Measurements from ENCODE around the gene CXCL1. TPM values are rescaled to one million over a fixed set of nuclear protein-coding genes. Genes with fewer than 3 reads are reported as not detected.

Gene CXCL1
- total and polyA plus RNA-seq, 2 donors (not counting 1 experiment from before 2014, with no cell fraction given): 1.4 to 1.5 TPM

GRCh38 chr4:73860917-73861316, 8.3 kb upstream of the CXCL1 start:
- Histone ChIP-seq H4K20me1 (ENCODE audit: control insufficient read depth, extremely low read depth, insufficient read depth, low read length) (no peaks in the 10 kb centered on the region), H3K27ac (ENCODE audit: insufficient read depth, low read length) (no peak overlapping the region), H3K9me3 (ENCODE audit: control insufficient read depth, insufficient read depth, low read depth, low read length) (no peaks in the 10 kb centered on the region), H2AFZ (ENCODE audit: low read length) (no peak overlapping the region), H3K79me2 (ENCODE audit: control insufficient read depth, insufficient read depth, low read length) (no peaks in the 10 kb centered on the region), H3K36me3 (ENCODE audit: control insufficient read depth, insufficient read depth, low read length) (no peaks in the 10 kb centered on the region), H3K4me1 (ENCODE audit: control insufficient read depth, extremely low read depth, insufficient read depth, low read length) (no peaks in the 10 kb centered on the region), H3K4me2 (ENCODE audit: extremely low read depth, insufficient read depth, low read length) (no peak overlapping the region), H3K4me3 (replicated peaks in 1 of 4; ENCODE audit: control extremely low read depth in 1 of 4, insufficient read depth in 1 of 4, low read depth in 3 of 4, low read length in 4 of 4) (no peak overlapping the region), H3K27me3 (ENCODE audit: control insufficient read depth, insufficient read depth, low read length) (no peaks in the 10 kb centered on the region), H3K9ac (ENCODE audit: insufficient read depth, low read length) (no peak overlapping the region)
- DNase-seq (ENCODE audit: low read depth in 2 of 2): no peak
- no peak for TF ChIP-seq EZH2 (IDR thresholded peaks at IDR 0.05; ENCODE audit: low read length, missing control alignments)
- TF ChIP-seq, protein P1, sequence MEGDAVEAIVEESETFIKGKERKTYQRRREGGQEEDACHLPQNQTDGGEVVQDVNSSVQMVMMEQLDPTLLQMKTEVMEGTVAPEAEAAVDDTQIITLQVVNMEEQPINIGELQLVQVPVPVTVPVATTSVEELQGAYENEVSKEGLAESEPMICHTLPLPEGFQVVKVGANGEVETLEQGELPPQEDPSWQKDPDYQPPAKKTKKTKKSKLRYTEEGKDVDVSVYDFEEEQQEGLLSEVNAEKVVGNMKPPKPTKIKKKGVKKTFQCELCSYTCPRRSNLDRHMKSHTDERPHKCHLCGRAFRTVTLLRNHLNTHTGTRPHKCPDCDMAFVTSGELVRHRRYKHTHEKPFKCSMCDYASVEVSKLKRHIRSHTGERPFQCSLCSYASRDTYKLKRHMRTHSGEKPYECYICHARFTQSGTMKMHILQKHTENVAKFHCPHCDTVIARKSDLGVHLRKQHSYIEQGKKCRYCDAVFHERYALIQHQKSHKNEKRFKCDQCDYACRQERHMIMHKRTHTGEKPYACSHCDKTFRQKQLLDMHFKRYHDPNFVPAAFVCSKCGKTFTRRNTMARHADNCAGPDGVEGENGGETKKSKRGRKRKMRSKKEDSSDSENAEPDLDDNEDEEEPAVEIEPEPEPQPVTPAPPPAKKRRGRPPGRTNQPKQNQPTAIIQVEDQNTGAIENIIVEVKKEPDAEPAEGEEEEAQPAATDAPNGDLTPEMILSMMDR (conservative IDR thresholded peaks at IDR 0.05 in 1 of 2, IDR thresholded peaks at IDR 0.05 in 1 of 2; ENCODE audit: low read depth in 1 of 2, low read length in 2 of 2): no peak

DNA sequence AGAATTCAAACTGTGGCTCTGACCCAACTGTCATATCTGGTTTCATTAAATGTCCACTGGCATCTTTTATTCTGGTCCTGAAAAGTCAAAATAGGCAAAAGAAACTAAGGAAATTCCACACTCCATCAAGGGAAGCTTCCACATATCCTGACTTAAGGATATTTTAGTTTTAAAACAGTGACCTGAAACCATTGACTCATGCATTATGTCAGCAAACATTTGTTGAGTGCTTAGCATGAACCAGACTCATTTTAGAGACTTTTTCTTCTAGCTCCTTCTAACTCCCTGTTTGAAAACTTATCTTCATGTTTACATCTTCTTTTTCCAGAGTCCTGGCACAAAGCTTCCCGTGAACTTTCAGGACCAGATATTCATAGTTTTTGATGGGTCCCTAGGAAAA, 6.9 kb upstream of the CXCL1 start:
- no peaks in the 10 kb centered on the region for H3K27me3 ChIP-seq (ENCODE audit: control insufficient read depth, insufficient read depth, low read length)
- no peaks in the 10 kb centered on the region for H3K36me3 ChIP-seq (ENCODE audit: control insufficient read depth, insufficient read depth, low read length)
- H3K4me1 ChIP-seq (ENCODE audit: control insufficient read depth, extremely low read depth, insufficient read depth, low read length): no peaks in the 10 kb centered on the region
- no peak for TF ChIP-seq EZH2 (IDR thresholded peaks at IDR 0.05; ENCODE audit: low read length, missing control alignments)
- TF ChIP-seq, protein P1 (conservative IDR thresholded peaks at IDR 0.05 in 1 of 2, IDR thresholded peaks at IDR 0.05 in 1 of 2; ENCODE audit: low read depth in 1 of 2, low read length in 2 of 2): no peak
- H2AFZ ChIP-seq (ENCODE audit: low read length): no peak overlapping the region
- no peak overlapping the region for H3K4me3 ChIP-seq (replicated peaks in 1 of 4; ENCODE audit: control extremely low read depth in 1 of 4, insufficient read depth in 1 of 4, low read depth in 3 of 4, low read length in 4 of 4)
- DNase-seq (ENCODE audit: low read depth in 2 of 2): peak; percentile 45 to 47
- no peak overlapping the region for H3K9ac ChIP-seq (ENCODE audit: insufficient read depth, low read length)
- H3K79me2 ChIP-seq (ENCODE audit: control insufficient read depth, insufficient read depth, low read length): no peaks in the 10 kb centered on the region
- no peaks in the 10 kb centered on the region for H3K9me3 ChIP-seq (ENCODE audit: control insufficient read depth, insufficient read depth, low read depth, low read length)
- H4K20me1 ChIP-seq (ENCODE audit: control insufficient read depth, extremely low read depth, insufficient read depth, low read length): no peaks in the 10 kb centered on the region
- no peak overlapping the region for H3K27ac ChIP-seq (ENCODE audit: insufficient read depth, low read length)
- no peak overlapping the region for H3K4me2 ChIP-seq (ENCODE audit: extremely low read depth, insufficient read depth, low read length)

- Histone ChIP-seq H3K9ac (ENCODE audit: insufficient read depth, low read length) (no peak overlapping the region), H3K4me3 (replicated peaks in 1 of 4; ENCODE audit: control extremely low read depth in 1 of 4, insufficient read depth in 1 of 4, low read depth in 3 of 4, low read length in 4 of 4) (no peak overlapping the region), H3K27me3 (ENCODE audit: control insufficient read depth, insufficient read depth, low read length) (no peaks in the 10 kb centered on the region), H3K9me3 (ENCODE audit: control insufficient read depth, insufficient read depth, low read depth, low read length) (no peaks in the 10 kb centered on the region), H3K79me2 (ENCODE audit: control insufficient read depth, insufficient read depth, low read length) (no peaks in the 10 kb centered on the region), H3K36me3 (ENCODE audit: control insufficient read depth, insufficient read depth, low read length) (no peaks in the 10 kb centered on the region), H4K20me1 (ENCODE audit: control insufficient read depth, extremely low read depth, insufficient read depth, low read length) (no peaks in the 10 kb centered on the region), H3K4me1 (ENCODE audit: control insufficient read depth, extremely low read depth, insufficient read depth, low read length) (no peaks in the 10 kb centered on the region), H3K4me2 (ENCODE audit: extremely low read depth, insufficient read depth, low read length) (no peak overlapping the region), H2AFZ (ENCODE audit: low read length) (no peak overlapping the region), H3K27ac (ENCODE audit: insufficient read depth, low read length) (no peak overlapping the region)
- no peak for DNase-seq (ENCODE audit: low read depth in 2 of 2)
- TF ChIP-seq EZH2 (IDR thresholded peaks at IDR 0.05; ENCODE audit: low read length, missing control alignments): no peak
- TF ChIP-seq, protein P1 (conservative IDR thresholded peaks at IDR 0.05 in 1 of 2, IDR thresholded peaks at IDR 0.05 in 1 of 2; ENCODE audit: low read depth in 1 of 2, low read length in 2 of 2): peak in 1 of 2 donors; percentile 28
These were observed 4.8 kb upstream of the CXCL1 start for GRCh38 chr4:73864365-73864764.
